Fibroblast of lung (primary cell): ENCODE data around the gene CDH12. TPM values are rescaled to one million over a fixed set of nuclear protein-coding genes. Genes with fewer than 3 reads are reported as not detected.

Source experiments
- DNase-seq, 2 donors: peaks; one replicate each; pipeline versions ENCODE4 v3.0.0 to v3.0.0-alpha.2; 2010; ENCODE audit warnings: low read depth in 2 of 2
- H2AFZ ChIP-seq: 2 replicates; pipeline ENCODE4 v1.5.1; 2012; ENCODE audit warnings: low read length, control low read depth, inconsistent platforms
- H3K27ac ChIP-seq: 2 replicates; pipeline ENCODE4 v1.5.1; 2011; ENCODE audit warnings: low read length, control low read depth; ENCODE audit not compliant: insufficient read depth
- H3K27me3 ChIP-seq: 2 replicates; pipeline ENCODE4 v1.5.1; 2011; ENCODE audit warnings: mild to moderate bottlenecking, low read length; ENCODE audit not compliant: control insufficient read depth, insufficient read depth
- H3K36me3 ChIP-seq: 2 replicates; pipeline ENCODE4 v1.5.1; 2011; ENCODE audit warnings: low read length; ENCODE audit not compliant: control insufficient read depth, insufficient read depth
- H3K4me1 ChIP-seq: 2 replicates; pipeline ENCODE4 v1.5.1; 2011; ENCODE audit warnings: low read length; ENCODE audit not compliant: control insufficient read depth, insufficient read depth; ENCODE audit errors: extremely low read depth
- H3K4me2 ChIP-seq: 2 replicates; pipeline ENCODE4 v1.5.1; 2011; ENCODE audit warnings: low read length, control low read depth; ENCODE audit not compliant: insufficient read depth; ENCODE audit errors: extremely low read depth
- H3K4me3 ChIP-seq, 4 experiments: fragments of 200-600 bp in 1 of 4; sonication (generic) in 1 of 4; replicated peaks in 1 of 4; 2 replicates each; pipeline ENCODE4 v1.5.1; 2011 to 2016; ENCODE audit warnings: low read length in 4 of 4, low read depth in 3 of 4, mild to moderate bottlenecking in 3 of 4, control low read depth in 2 of 4, inconsistent platforms in 1 of 4, mixed read lengths in 1 of 4; ENCODE audit not compliant: insufficient read depth in 1 of 4; ENCODE audit errors: control extremely low read depth in 1 of 4
- H3K79me2 ChIP-seq: 2 replicates; pipeline ENCODE4 v1.5.1; 2012; ENCODE audit warnings: mild to moderate bottlenecking, low read length, inconsistent platforms; ENCODE audit not compliant: control insufficient read depth, insufficient read depth
- H3K9ac ChIP-seq: 2 replicates; pipeline ENCODE4 v1.5.1; 2011; ENCODE audit warnings: mild to moderate bottlenecking, low read length, control low read depth; ENCODE audit not compliant: insufficient read depth
- H3K9me3 ChIP-seq: 2 replicates; pipeline ENCODE4 v1.5.1; 2012; ENCODE audit warnings: low read depth, low read length; ENCODE audit not compliant: control insufficient read depth, insufficient read depth
- H4K20me1 ChIP-seq: 2 replicates; pipeline ENCODE4 v1.5.1; 2011; ENCODE audit warnings: low read length; ENCODE audit not compliant: control insufficient read depth, insufficient read depth; ENCODE audit errors: extremely low read depth
- EZH2 ChIP-seq: IDR thresholded peaks from 2 replicates; pipeline ENCODE4 v1.5.1; 2012; ENCODE audit warnings: low read length, control low read depth, mild to moderate bottlenecking; ENCODE audit errors: missing control alignments
- polyA plus RNA-seq, 2 donors: library from polyadenylated mRNA; depleted of rRNA in 1 of 2; stranded (reverse) in 1 of 2; unstranded in 1 of 2; fragments of >200 nt; gene quantifications; 2 replicates each; pipeline ENCODE4 v1.2.1, GENCODE V29; 2011 to 2012; ENCODE audit warnings: missing spikeins in 1 of 2
- total RNA-seq: library from RNA; depleted of rRNA; stranded (reverse); fragments of >200 nt; gene quantifications from 2 replicates; pipeline ENCODE4 v1.2.1, GENCODE V29; 2014
- TF ChIP-seq, protein P1 (sequence below), 2 donors: IDR thresholded peaks in 1 of 2; conservative IDR thresholded peaks in 1 of 2; 1 replicate in 1 of 2; 2 replicates in 1 of 2; pipeline ENCODE4 v1.5.1; 2011 to 2012; ENCODE audit warnings: low read length in 2 of 2, control low read depth in 1 of 2, inconsistent platforms in 1 of 2, low read depth in 1 of 2, mild to moderate bottlenecking in 1 of 2

CDH12 gene
- total and polyA plus RNA-seq, 2 donors (not counting 1 experiment from before 2014, with no cell fraction given): 0.02 TPM; not detected in 1

DNA sequence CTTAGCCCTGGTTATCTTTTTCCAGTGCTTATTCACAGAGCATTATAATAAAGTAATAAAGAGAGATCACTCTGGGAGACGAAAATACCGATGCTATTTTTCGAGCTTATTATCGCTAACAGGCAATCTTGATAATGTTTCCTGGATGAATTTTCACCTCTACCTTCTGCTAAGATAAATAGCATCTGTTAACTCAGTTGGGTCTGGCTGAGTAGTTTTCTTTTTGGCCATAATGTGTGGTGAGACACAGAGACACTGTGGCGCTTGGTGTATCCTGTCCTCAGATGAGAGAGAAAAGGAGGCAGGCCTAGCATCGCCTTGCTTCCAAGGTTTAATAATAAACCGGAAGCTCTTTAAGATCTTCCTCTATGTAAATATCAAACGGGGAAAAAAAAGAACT is 46.2 kb upstream of the CDH12 start:
- Histone ChIP-seq H3K27me3 (no peaks in the 10 kb centered on the region), H2AFZ (no peak overlapping the region)
- TF ChIP-seq EZH2: no peak
- TF ChIP-seq, protein P1, sequence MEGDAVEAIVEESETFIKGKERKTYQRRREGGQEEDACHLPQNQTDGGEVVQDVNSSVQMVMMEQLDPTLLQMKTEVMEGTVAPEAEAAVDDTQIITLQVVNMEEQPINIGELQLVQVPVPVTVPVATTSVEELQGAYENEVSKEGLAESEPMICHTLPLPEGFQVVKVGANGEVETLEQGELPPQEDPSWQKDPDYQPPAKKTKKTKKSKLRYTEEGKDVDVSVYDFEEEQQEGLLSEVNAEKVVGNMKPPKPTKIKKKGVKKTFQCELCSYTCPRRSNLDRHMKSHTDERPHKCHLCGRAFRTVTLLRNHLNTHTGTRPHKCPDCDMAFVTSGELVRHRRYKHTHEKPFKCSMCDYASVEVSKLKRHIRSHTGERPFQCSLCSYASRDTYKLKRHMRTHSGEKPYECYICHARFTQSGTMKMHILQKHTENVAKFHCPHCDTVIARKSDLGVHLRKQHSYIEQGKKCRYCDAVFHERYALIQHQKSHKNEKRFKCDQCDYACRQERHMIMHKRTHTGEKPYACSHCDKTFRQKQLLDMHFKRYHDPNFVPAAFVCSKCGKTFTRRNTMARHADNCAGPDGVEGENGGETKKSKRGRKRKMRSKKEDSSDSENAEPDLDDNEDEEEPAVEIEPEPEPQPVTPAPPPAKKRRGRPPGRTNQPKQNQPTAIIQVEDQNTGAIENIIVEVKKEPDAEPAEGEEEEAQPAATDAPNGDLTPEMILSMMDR (conservative IDR thresholded peaks at IDR 0.05 in 1 of 2, IDR thresholded peaks at IDR 0.05 in 1 of 2; ENCODE audit: low read depth in 1 of 2, low read length in 2 of 2): no peak

DNA sequence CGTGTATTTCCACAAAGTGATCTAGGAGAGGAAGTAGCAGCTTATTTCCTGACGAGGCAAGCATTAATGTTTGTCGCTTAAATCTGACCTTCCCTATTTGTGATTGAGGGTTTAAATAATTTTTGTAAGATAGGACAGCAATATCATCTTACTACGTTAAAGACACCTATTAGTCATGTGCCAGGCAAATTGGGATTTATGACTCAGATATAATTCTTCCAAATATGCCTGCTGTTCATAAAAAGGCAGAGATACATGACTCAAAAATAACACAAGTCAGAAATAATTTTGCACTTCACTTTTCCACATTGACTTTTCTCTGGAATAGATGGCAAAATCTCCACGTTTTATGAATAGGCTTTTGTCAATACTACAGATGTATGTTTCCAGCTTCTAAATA is 43.0 kb upstream of the CDH12 start:
- Histone ChIP-seq H3K27me3 (no peaks in the 10 kb centered on the region), H3K9me3 (no peaks in the 10 kb centered on the region), H3K27ac (no peak overlapping the region), H3K79me2 (no peaks in the 10 kb centered on the region), H3K4me2 (no peak overlapping the region), H3K4me3 (no peak overlapping the region), H3K4me1 (no peaks in the 10 kb centered on the region), H4K20me1 (no peaks in the 10 kb centered on the region), H3K9ac (no peak overlapping the region), H3K36me3 (no peaks in the 10 kb centered on the region), H2AFZ (no peak overlapping the region)
- no peak for DNase-seq
- no peak for TF ChIP-seq EZH2
- TF ChIP-seq, protein P1 (conservative IDR thresholded peaks at IDR 0.05 in 1 of 2, IDR thresholded peaks at IDR 0.05 in 1 of 2; ENCODE audit: low read depth in 1 of 2, low read length in 2 of 2): no peak

More for the DNA sequence above, 46.2 kb upstream of the CDH12 start:
- Histone ChIP-seq H3K4me2 (no peak overlapping the region), H4K20me1 (no peaks in the 10 kb centered on the region), H3K9me3 (no peaks in the 10 kb centered on the region), H3K4me3 (no peak overlapping the region), H3K27ac (no peak overlapping the region), H3K9ac (no peak overlapping the region), H3K4me1 (no peaks in the 10 kb centered on the region), H3K79me2 (no peaks in the 10 kb centered on the region), H3K36me3 (no peaks in the 10 kb centered on the region)
- DNase-seq: no peak

DNA sequence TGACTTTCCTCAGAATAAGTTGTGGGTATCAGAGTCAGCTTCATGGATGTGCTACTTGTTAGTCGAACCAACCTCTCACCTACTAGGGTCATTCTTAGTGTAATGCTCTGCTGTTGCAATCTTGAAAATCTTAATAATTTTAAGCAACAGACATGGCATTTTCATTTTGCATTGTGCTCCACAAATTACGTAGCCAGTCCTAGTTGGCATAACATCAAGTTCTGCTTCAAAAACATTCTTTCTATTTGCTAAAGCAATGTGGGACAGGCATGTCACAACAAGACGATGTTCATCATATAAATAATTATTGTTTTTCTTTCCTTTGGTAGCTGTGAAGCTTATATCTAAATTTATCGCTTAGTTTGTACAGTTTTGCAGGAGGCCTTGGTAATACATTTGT is 39.3 kb upstream of the CDH12 start:
- TF ChIP-seq, protein P1 (conservative IDR thresholded peaks at IDR 0.05 in 1 of 2, IDR thresholded peaks at IDR 0.05 in 1 of 2; ENCODE audit: low read depth in 1 of 2, low read length in 2 of 2): no peak
- TF ChIP-seq EZH2: no peak
- Histone ChIP-seq H4K20me1 (no peaks in the 10 kb centered on the region), H3K4me1 (no peaks in the 10 kb centered on the region), H3K9me3 (no peaks in the 10 kb centered on the region), H3K27me3 (no peaks in the 10 kb centered on the region), H3K79me2 (no peaks in the 10 kb centered on the region), H3K4me3 (no peak overlapping the region), H2AFZ (no peak overlapping the region), H3K4me2 (no peak overlapping the region), H3K36me3 (no peaks in the 10 kb centered on the region), H3K9ac (no peak overlapping the region), H3K27ac (no peak overlapping the region)
- DNase-seq: peak in 1 of 2 donors; percentile 67
